Epithelial cell of prostate (primary cell): Measurements from ENCODE around the gene PET100.
"Not testable (repeated sequence)": the region's sequence is repeated elsewhere in the genome, so short reads cannot be mapped to it uniquely, and the experiment has no call there.

Source experiments
- DNase-seq: peaks from one replicate; pipeline ENCODE4 v3.0.0-alpha.2; 2011; ENCODE audit warnings: low read depth, low spot score
- H3K27ac ChIP-seq: fragments of 450-650 bp; 2 replicates; pipeline ENCODE4 v1.5.1; 2017; ENCODE audit warnings: mild to moderate bottlenecking

Gene PET100

DNA sequence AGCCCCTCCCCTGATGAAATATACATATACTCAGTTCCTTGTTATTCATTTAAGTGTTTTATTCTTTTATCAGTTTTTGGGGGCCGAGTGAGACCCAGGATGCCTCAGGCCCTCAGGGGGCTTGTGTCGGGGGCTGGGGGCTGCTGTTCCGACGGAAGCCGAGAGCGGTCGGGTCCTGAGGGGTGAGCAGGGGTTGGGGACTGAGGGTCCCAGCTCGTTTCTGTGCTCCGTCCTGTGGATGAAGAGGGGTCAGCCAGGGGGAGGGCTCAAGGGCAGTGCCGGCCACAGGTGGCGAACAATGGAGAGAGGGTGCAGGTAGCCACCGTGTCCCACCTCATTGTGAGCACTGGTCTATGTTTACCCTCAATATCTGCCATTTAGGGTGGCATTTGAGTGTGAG, 2.0 kb downstream of the PET100 start:
- no peak overlapping the region for H3K27ac ChIP-seq
- DNase-seq, result no peak

DNA sequence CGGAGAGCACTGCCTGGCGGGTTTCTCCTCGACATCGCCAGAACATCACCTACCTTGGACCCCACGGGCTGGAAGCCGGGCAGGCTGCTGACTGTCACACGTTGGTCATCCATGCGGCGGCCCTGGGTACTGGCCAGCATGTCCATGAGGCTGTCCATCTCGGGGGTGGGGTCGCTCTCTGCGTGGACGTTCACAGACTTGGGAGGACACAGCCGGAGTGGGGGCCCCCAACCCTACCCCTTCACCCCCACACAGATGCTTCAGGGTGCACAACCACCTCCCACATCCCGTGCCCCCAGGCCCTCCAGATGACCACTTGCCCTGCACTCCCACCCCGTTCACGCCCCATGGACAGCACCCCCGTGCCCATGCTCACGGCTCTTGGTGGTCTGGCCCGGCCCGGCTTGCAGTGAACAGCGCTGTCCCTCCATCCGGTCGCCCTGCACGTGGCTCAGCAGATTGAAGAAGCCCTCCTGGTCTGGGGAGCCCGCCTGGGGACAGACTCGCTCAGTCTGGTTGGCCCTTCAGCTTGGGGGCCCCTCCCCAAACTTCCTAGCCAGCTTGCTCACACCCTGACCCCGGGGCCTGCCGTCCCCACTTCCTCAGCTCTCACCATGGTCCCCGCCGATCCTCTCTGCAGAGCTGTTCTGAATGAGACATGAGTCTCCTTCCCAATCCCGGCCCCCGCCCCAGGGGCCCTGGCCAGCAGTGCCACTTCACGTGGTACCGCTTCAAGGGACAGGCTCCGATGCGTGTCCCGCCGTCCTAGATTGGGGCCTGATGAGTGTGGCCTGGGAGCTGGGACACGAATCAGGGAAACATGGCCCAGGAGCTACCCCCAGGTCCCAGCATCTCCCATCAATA, 3.0 kb downstream of the PET100 start:
- no peak for DNase-seq
- no peak overlapping the region for H3K27ac ChIP-seq

DNA sequence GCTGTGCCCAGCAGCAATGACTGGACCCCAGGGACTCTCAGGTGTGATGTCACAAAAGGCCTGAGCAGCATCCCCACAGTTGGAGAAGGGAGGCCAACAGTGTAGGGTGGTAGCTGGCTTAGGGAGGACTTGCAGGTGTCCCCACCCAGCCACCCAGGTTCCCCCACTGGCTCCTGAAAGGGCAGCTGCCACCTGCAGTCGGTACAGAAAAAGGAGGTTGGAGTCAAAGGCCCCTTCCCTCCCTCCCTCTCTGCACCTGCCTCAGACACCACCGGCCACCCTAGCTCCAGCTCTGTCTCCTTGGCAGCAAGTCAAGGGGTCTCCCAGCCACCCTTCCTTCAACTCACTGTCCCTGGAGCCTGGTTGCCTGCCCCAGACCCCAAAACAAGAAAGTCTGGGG, 4.1 kb downstream of the PET100 start, which contains the start of gene PCP2:
PCP2 (minus strand) TSS at position 22 of the 400 bp plus-strand sequence. CDS start 262 bp downstream, outside the sequence.
- H3K27ac ChIP-seq, result no peak within 1 kb of the TSS
- DNase-seq, result no peak

DNA sequence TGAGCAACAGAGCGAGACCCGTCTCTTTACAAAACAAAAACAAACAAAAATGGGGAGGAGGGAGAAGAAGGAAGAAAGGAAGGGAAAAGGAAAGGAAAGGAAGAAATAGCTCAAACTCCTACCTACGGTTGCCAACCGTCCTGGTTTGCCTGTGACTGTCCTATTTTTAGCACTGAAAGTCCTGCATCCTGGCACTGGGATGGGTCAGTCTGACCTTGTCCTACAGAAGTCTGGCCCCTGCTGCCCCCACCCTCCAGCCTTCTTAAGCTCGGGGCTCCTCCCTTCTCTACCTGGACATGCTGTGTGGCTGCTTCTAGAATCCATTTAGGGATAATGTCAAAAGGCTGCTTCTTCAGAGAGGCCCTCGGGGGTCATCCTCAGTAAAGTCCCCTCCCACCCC, 6.1 kb downstream of the PET100 start:
- DNase-seq, result no peak
- H3K27ac ChIP-seq, result no peak overlapping the region

DNA sequence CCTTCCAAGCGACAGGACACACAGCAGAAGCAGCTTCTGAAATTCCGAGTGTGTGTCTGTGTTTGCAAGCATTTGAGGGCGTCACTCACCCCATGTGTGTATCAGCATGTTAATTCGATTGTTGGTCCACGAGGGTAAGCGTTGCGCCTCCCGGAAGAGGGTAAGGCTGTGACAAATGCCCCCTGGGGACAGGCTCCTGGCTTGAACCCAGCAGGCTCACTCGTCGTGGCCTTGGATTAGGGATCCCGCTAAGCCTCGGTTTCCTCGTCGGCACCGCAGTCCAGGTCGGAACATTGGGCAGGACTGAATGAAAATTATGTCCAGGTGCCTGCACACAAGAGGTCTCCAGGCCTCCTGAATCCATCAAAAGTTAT, 6.7 kb downstream of the PET100 start:
- H3K27ac ChIP-seq, result no peak overlapping the region
- no peak for DNase-seq

DNA sequence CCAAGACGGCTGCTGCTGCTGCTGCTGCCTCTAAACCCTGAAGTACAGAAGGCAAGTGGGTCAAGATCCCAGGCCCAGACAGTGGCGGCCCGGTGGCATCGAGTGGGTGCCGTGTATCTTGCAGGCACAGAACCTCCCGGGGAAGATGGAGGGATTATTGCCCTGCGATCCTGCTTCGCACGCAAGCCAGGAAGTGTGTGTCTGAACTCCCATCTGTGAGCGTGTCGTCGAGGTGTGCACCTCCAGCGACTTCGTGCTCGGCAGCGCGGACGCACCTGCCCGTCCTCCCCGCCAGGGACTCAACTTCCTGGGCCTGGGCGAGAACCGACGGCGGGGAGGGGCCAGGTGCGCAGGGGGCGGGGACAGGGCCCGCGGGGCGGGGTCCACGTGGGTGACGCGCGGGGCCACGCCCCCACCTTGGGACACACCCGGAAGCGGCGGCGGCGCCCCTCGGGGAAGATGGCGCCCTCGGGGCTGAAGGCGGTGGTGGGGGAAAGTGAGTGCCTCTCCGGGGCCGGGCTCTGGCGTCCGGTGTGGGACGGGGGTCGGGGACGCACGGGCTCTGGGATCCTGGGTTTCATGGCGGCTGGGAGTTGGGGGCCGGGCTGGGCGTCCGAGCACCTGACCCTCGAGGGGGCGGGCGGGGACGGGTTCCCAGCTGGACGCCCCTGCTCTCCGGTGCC, 7.2 kb downstream of the PET100 start, which contains the start of gene STXBP2:
STXBP2 (plus strand) TSS at position 420 of the 683 bp plus-strand sequence; CDS start at position 460, 40 bp downstream.
- no peak for DNase-seq
- H3K27ac ChIP-seq, result peak within 1 kb of the TSS; percentile 49

DNA sequence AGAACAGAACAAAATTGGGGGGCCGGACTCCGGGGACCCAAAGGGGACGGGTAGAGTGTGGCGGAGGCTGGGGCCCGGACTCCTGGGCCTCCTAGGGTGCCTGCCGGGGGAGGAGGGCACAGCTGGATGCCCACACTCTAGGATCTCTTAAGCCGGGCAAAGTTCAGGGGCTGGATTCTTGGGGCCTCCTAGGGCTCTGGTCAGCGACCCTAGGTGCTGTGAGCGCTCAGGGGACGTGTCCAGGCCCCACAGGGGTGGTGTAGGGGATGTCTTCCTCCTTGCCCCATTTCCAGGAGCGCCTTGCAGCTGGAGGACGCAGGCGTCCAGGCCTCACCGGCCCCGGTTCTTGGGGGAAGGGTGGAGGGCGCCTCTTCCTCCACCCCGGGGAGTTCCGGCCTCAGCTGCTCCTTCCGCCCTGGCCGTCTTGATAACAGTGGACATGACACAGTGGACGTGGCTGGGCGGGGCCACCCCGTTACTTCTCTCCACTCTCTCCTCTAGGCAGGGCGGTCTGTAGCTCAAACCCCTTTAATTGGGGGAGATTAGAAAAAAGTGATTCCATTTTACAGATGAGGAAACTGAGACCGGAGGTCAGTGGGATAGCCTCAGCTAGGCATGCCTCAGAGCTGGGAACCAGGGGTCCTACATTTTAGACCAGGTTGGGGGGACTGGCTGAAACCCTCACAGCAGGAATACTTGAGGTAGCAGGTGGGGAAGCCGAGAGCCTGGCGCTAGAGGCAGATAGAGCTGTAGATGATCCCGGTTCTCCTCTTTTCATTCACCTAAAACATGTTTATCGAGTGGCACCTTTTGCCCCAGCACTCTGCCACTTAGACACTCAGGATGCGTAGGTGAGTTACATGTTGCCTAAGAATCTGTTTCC, 8.0 kb downstream of the PET100 start:
- no peak for DNase-seq
- peak overlapping the region; percentile 49 for H3K27ac ChIP-seq

DNA sequence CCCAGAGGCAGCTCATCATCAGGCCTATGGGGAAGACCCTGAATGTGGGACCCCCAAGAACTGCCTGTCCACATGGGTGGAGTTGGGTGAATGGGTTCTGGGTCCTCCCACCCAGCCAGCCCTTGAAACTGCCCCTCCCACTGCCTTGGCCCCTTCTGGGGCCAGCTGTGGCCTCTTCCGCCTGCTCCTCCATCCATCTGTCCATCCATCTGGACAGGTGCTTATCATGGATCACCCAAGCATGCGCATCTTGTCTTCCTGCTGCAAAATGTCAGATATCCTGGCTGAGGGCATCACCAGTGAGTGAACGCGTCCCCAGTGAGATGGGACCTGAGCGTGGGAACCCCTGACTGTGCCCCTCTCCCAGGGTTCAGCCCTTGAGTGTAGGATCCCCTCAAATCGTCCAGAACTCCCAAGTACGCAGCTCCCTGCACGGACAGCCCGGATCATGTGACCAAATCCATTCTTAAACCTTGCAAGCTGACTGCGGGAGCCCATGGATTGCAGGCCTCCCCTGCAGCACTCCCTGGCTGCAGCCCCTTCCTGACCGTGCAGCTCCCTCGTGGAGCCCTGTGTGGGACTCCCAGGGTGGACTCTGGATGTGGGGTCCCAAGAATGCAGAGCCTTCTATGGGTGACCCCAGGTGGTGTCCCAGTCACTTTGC, 9.3 kb downstream of the PET100 start:
- no peak for DNase-seq
- no peak overlapping the region for H3K27ac ChIP-seq

DNA sequence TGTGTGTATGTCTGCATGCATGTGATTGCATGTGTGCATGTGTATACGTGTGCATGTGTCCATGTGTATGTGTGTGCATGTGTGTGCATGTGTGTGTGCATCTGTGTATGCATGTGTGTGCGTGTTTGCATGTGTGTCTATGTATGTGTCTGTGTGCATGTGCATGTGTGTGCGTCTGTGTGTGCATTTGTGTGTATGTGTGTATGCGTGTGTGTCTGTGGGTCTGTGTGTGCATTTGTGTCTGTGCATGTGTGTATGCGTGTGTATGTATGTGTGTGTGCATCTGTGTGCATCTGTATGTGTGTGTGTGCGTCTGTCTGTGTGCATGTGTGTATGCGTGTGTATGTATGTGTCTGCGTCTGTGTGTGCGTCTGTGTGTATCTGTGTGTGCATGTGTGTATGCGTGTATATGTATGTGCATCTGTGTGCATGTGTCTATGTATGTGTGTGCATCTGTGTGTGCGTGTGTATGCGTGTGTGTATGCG, 10.3 kb downstream of the PET100 start:
- DNase-seq, result no peak
- H3K27ac ChIP-seq, result no peak overlapping the region

DNA sequence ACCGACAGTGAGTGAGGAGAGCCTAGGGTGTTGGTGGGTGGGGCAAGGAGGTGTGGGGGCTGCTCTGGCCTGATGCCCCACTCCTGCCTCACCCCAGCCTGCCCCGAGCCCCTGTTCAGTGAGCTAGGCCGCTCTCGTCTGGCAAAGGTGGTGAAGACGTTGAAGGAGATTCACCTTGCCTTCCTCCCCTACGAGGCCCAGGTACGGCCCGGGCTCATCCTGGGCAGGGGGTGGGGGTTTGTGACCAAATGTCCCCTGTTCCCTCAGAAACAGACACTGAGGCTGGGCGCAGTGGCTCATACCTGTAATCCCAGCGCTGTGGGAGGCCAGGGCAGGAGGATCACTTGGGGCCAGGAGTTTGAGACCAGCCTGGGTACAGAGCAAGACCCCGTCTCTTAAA, 11.2 kb downstream of the PET100 start:
- no peak for DNase-seq
- H3K27ac ChIP-seq, result no peak overlapping the region

DNA sequence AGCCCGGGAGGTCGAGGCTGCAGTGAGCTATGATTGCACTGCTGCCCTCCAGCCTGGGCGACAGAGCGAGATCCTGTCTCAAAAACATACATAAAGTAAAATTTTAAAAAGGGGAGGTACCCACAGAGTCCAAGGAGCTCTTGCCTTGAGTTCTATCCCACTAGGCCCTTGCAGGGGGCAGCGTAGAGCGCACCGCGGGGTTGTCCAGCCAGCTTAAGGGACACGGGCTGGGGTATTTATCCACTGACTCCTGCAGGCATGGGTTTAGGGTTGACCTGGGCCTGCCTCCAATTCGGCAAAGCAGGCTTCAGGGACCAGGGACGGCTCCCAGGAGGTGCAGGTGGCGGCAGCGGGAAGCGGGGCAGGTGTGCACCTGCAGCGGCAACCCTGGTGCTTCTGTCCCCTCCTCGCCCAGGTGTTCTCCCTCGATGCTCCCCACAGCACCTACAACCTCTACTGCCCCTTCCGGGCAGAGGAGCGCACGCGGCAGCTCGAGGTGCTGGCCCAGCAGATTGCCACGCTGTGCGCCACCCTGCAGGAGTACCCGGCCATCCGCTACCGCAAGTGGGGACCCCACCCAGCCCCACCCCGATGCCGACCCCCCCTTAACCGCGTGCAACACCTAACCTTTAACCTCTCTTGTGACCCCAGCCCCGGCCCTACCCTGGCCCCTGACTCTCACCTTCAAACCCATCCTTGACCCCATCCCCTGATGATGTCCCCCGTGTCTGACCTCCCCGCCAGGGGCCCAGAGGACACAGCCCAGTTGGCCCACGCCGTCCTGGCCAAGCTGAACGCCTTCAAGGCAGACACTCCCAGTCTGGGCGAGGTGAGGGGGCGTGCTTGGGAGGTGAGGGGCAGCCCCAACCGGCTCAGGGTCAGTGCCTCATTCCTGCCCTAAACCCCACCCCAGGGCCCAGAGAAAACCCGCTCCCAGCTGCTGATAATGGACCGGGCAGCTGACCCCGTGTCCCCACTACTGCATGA, 12.0 kb downstream of the PET100 start:
- no peak overlapping the region for H3K27ac ChIP-seq
- no peak for DNase-seq

DNA sequence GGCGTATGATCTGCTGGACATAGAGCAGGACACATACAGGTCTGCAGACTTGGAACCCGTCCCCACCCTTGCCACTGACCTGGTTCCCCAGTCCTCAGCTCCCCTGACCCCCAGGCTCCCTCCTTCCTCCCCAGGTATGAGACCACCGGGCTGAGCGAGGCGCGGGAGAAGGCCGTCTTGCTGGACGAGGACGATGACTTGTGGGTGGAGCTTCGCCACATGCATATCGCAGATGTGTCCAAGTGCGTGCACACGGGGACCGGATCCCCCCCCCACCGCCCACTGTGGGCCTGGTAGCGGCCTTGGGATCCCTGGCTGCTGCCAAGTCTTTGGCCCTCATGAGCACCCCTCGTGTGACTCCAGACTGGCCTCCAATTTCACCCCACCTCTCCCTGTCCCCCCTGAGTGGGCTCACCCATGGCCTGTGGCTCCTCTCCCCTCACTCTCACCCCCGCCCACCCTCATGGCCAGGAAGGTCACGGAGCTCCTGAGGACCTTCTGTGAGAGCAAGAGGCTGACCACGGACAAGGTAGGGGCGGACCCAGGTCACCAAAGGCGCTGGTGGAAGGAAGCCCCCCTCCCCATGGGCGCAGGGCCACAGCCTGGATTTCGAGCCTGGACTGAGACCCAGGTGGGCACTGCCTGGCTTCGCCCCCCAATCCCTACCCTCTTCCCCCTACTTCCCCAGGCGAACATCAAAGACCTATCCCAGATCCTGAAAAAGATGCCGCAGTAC, 12.9 kb downstream of the PET100 start:
- no peak overlapping the region for H3K27ac ChIP-seq
- DNase-seq, result no peak

DNA sequence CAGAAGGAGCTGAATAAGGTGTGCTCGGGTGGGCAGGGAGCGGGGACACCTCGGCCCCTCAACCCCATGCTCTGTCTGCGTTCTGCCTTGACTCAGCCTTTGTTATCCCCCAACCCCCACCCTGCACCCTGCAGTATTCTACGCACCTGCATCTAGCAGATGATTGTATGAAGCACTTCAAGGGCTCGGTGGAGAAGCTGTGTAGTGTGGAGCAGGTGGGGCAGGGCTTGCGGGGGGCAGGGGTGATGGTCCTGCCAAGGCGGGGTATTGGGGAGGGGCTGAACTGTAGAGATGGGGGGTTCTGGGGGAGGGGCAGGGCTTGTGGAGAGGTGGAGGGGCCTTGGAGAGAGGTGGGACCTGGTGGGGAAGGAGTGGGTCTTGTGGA, 13.4 kb downstream of the PET100 start:
- DNase-seq, result no peak
- no peak overlapping the region for H3K27ac ChIP-seq

DNA sequence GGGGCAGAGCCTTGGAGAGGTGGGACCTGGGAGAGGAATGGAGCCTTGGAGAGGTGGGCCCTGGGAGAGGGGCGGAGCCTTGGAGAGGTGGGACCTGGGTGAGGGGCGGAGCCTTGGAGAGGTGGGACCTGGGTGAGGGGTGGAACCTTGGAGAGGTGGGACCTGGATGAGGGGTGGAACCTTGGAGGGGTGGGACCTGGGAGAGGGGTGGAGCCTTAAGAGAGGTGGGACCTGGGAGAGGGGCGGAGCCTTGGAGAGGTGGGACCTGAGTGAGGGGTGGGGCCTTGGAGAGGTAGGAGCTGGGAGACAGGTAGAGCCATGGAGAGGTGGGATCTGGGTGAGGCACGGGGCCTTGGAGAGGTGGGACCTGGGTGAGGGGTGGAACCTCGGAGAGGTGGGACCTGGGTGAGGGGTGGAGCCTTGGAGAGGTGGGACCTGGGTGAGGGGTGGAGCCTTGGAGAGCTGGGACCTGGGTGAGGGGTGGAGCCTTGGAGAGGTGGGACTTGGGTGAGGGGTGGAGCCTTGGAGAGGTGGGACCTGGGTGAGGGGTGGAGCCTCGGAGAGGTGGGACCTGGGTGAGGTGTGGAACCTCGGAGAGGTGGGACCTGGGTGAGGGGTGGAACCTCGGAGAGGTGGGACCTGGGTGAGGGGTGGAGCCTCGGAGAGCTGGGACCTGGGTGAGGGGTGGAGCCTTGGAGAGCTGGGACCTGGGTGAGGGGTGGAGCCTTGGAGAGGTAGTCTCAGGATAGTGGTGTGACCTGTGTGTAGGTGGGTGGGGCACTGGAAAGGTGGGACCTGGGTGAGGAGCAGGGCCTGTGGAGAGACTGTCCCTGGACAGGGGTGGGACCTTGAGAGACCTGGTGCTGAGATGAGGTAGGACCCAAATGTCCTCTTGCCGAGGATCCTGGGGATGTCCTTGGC, 14.3 kb downstream of the PET100 start:
- not testable (repeated sequence) for H3K27ac ChIP-seq
- peak; percentile 36 for DNase-seq

DNA sequence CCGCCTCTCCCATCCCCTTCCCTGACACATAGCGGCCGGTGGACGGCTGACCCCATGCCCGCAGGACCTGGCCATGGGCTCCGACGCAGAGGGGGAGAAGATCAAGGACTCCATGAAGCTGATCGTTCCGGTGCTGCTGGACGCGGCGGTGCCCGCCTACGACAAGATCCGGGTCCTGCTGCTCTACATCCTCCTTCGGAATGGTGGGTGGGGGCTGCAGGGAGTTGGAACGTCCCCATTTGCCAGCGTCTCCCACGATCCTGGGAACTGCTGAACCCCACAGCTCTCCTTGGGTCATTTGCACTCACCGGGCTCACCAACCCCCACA, 14.9 kb downstream of the PET100 start:
- no peak for DNase-seq
- no peak overlapping the region for H3K27ac ChIP-seq

DNA sequence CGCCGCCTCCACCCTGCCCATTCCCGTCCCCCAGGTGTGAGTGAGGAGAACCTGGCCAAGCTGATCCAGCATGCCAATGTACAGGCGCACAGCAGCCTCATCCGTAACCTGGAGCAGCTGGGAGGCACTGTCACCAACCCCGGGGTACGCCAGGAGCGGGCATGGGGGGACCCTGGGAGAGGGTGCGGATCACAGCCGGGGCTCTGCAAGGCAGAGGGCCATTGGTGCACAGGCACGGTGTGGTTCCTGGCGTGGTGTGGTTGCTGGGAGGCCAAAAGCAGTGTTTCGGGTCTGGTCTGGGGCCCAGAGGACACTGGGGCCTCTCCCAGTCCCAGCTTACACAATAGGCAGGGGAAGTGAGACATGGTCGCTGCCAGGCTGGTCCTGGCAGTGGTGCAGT, 15.6 kb downstream of the PET100 start:
- H3K27ac ChIP-seq, result no peak overlapping the region
- DNase-seq, result no peak
